Peyer's patch (tissue), 4 donors: ENCODE results near the gene IFITM1. TPM values are rescaled to one million over a fixed set of nuclear protein-coding genes. Genes with fewer than 3 reads are reported as not detected.
A peak's percentile ranks its signal among the peaks of the same experiment; 100 is the strongest.
"Not testable (repeated sequence)": the region's sequence is repeated elsewhere in the genome, so short reads cannot be mapped to it uniquely, and the experiment has no call there.

Experiments
- DNase-seq, 3 donors: peaks; one replicate each; pipeline ENCODE4 v3.0.0-alpha.2; 2017 to 2019
- H3K27ac ChIP-seq, 4 donors: fragments of 200-600 bp; sonication (generic); one replicate each; pipeline ENCODE4 v1.5.1; 2016 to 2019
- H3K27me3 ChIP-seq, 2 donors: fragments of 200-600 bp; sonication (generic); one replicate each; pipeline ENCODE4 v1.5.1; 2019
- H3K36me3 ChIP-seq, 3 donors: fragments of 200-600 bp; sonication (generic); one replicate each; pipeline ENCODE4 v1.5.1; 2016 to 2019
- H3K4me1 ChIP-seq, 4 donors: fragments of 200-600 bp; sonication (generic); one replicate each; pipeline ENCODE4 v1.5.1; 2016 to 2019
- H3K4me3 ChIP-seq, 4 donors: fragments of 200-600 bp; sonication (generic); 1 replicate in 3 of 4; 2 replicates in 1 of 4; pipeline ENCODE4 v1.5.1; 2016 to 2019; ENCODE audit warnings: mild to moderate bottlenecking in 1 of 4
- H3K9me3 ChIP-seq, 4 donors: fragments of 200-600 bp; sonication (generic); one replicate each; pipeline ENCODE4 v1.5.1; 2016 to 2019; ENCODE audit warnings: mild to moderate bottlenecking in 1 of 4
- POLR2A ChIP-seq, 2 donors: fragments of 450-650 bp; IDR thresholded peaks; one replicate each; pipeline ENCODE4 v1.5.1; 2017; ENCODE audit warnings: antibody characterized with exemption in 2 of 2, mild to moderate bottlenecking in 2 of 2, moderate library complexity in 2 of 2
- total RNA-seq, 4 donors: library from RNA; depleted of rRNA; stranded (reverse); fragments of >200 nt; gene quantifications; one replicate each; pipeline ENCODE4 v1.1.0, GENCODE V29; 2016
- TF ChIP-seq, protein P1 (sequence below), 6 experiments: fragments of 450-650 bp in 4 of 6; fragments of 200-600 bp in 2 of 6; sonication (generic) in 1 of 6; IDR thresholded peaks; one replicate each; pipeline ENCODE4 v1.5.1; 2017 to 2019; ENCODE audit warnings: antibody characterized with exemption in 6 of 6, mild to moderate bottlenecking in 3 of 6, moderate library complexity in 1 of 6

The IFITM1 gene
- total RNA-seq, 4 donors from 2014 or later: 45.9 to 141 (median 89.6) TPM

DNA sequence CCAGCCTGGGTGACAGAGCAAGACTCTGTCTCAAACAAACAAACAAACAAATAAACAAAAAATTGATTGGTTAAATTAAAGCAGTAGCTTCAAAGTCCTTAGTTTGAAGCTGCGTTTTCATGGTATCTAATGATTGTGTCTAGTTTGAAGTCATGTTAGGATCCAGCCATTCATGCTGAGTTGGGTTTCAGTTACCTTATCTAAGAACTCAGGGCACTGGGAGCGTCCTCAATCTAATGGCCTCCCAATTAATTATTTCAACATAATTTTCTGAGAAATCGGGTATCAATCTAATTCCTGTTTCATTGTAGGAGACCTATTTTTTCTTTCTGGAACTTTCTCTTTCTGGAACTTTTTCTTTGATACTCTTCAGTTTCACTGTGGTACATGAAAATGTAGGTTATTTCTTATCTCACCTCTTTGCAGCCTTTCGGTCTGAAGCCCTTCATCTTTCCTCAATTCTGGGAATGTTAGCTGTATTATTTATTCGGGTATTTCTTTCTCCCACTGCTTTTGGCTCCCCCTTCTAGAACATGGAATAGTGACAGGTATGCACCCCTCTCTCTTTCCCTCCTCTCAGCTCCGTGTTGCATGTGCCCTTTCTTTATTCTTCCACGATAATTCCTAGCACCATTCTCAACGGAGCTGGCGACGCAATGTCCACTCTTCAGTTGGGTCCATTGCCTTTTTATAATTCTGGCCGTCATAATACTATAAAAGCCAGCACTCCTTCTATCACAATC, 31.2 kb downstream of the IFITM1 start:
- Histone ChIP-seq H3K27me3 (no peaks in the 10 kb centered on the region), H3K4me3 (no peak overlapping the region), H3K4me1 (no peaks in the 10 kb centered on the region), H3K9me3 (no peaks in the 10 kb centered on the region), H3K27ac (no peak overlapping the region), H3K36me3 (no peaks in the 10 kb centered on the region)
- no peak for DNase-seq
- TF ChIP-seq, protein P1, sequence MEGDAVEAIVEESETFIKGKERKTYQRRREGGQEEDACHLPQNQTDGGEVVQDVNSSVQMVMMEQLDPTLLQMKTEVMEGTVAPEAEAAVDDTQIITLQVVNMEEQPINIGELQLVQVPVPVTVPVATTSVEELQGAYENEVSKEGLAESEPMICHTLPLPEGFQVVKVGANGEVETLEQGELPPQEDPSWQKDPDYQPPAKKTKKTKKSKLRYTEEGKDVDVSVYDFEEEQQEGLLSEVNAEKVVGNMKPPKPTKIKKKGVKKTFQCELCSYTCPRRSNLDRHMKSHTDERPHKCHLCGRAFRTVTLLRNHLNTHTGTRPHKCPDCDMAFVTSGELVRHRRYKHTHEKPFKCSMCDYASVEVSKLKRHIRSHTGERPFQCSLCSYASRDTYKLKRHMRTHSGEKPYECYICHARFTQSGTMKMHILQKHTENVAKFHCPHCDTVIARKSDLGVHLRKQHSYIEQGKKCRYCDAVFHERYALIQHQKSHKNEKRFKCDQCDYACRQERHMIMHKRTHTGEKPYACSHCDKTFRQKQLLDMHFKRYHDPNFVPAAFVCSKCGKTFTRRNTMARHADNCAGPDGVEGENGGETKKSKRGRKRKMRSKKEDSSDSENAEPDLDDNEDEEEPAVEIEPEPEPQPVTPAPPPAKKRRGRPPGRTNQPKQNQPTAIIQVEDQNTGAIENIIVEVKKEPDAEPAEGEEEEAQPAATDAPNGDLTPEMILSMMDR (IDR thresholded peaks at IDR 0.05): no peak
- TF ChIP-seq POLR2A (IDR thresholded peaks at IDR 0.05): no peak

DNA sequence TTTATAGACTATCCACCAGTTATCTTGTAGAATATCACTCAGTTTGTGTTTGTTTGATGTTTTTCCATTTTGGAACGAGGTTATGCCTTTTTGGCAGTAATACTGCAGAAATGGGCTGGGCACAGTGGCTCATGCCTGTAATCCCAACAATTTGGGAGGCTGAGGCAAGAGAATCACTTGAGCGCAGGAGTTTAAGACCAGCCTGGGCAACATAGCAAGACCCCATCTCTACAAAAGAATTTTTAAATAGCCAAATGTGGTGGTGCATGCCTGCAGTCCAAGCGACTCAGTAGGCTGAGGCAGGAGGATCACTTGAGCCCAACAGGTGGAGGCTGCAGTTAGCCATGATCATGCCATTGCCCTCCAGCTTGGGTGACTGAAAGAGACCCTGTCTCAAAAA, 32.7 kb downstream of the IFITM1 start:
- Histone ChIP-seq H3K4me3 (no peak overlapping the region), H3K27ac (no peak overlapping the region), H3K27me3 (no peaks in the 10 kb centered on the region), H3K36me3 (no peaks in the 10 kb centered on the region), H3K4me1 (peaks cover 0 to 9% (median 0%) of the 10 kb centered on the region in 4 donors), H3K9me3 (no peaks in the 10 kb centered on the region)
- no peak for DNase-seq
- no peak for TF ChIP-seq POLR2A (IDR thresholded peaks at IDR 0.05)
- TF ChIP-seq, protein P1 (IDR thresholded peaks at IDR 0.05): no peak

DNA sequence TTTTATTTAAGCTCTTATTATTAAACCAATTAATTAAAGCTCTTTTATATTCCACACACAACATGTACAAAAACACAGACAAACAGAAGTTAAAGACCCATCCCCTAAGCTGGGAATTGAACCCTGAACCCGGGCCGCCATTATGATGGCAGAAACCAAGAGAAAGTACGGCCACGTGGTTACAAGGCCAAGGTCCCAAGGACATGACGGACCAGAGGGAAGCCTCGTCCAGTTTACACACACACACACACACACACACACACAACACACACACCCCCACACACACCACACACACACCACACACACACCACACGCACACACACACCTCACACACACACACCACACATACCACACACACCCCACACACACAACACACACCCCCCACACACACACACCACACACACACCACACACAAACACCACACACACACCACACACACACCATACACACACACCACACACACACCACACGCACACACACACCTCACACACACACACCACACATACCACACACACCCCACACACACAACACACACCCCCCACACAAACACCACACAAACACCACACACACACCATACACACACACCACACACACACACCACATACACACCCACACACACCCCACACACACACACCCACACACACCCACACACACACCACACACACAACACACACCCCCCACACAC, 35.6 kb downstream of the IFITM1 start:
- not testable (repeated sequence) for DNase-seq, H3K9me3 ChIP-seq, H3K27ac ChIP-seq, H3K4me3 ChIP-seq, H3K27me3 ChIP-seq, H3K36me3 ChIP-seq
- H3K4me1 ChIP-seq: peaks cover 0 to 14% (median 6%) of the 10 kb centered on the region in 4 donors

DNA sequence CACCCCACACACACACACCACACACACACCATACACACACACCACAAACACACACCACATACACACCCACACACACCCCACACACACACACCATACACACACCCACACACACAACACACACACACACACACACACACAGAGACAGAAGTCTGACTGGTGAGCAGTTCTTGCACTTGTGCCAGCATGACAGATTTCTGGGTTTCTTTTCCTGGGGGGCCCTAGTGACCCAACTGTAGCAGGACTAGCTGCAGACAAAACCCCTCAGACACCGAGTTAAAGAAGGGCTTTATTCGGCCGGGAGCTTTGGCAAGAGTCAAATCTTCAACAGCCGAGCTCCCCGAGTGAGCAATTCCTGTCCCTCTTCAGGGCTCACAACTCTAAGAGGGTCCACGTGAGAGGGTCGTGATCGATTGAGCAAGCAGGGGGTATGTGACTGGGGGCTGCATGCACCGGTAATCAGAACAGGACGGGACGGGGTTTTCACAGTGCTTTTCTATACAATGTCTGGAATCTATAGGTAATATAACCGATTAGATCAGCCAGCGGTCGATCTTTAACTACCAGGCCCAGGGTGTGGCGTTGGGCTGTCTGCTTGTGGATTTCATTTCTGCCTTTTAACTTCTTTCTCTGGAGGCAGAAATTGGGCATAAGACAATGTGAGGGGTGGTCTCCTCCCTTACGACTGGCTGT, 36.3 kb downstream of the IFITM1 start:
- H3K27ac ChIP-seq: peak overlapping the region in 1 of 4 donors; percentile 21
- peak in 1 of 3 donors; percentile 46 for DNase-seq
- not testable (repeated sequence) for H3K4me3 ChIP-seq, H3K9me3 ChIP-seq, H3K36me3 ChIP-seq, H3K27me3 ChIP-seq
- peaks cover 0 to 16% (median 7%) of the 10 kb centered on the region in 4 donors for H3K4me1 ChIP-seq

DNA sequence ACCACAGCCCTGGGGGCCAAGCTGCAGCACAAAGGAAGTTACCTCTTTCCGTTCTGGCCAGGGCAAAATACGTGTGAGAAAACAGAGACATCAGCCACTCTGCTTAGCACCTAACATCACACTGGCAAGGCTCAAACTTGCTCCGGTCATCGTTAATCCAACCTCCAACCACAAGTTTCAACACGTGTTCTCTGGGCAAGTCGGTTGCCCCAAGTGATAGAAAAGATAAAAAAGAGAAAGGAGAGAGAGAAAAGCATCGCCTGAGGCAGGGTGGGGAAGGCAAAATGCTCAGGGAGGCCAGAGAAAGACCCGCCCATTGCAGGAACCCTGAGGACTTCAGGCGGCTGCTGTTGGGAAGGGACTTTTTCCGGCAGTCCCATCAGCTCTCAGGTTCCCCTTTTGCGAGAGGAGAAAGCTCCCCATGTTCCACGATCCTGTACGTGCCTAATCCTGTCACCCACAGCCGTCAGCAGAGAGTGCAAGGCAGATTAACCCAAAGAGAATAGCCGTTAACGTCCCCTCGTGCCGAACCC, 36.9 kb downstream of the IFITM1 start:
- Histone ChIP-seq H3K4me3 (no peak overlapping the region), H3K36me3 (no peaks in the 10 kb centered on the region), H3K4me1 (peaks cover 0 to 22% (median 10%) of the 10 kb centered on the region in 4 donors), H3K27me3 (no peaks in the 10 kb centered on the region), H3K9me3 (no peaks in the 10 kb centered on the region), H3K27ac (peak overlapping the region in 1 of 4 donors; percentile 21)
- TF ChIP-seq, protein P1 (IDR thresholded peaks at IDR 0.05): no peak
- TF ChIP-seq POLR2A (IDR thresholded peaks at IDR 0.05): no peak
- peak in 1 of 3 donors; percentile 49 for DNase-seq

DNA sequence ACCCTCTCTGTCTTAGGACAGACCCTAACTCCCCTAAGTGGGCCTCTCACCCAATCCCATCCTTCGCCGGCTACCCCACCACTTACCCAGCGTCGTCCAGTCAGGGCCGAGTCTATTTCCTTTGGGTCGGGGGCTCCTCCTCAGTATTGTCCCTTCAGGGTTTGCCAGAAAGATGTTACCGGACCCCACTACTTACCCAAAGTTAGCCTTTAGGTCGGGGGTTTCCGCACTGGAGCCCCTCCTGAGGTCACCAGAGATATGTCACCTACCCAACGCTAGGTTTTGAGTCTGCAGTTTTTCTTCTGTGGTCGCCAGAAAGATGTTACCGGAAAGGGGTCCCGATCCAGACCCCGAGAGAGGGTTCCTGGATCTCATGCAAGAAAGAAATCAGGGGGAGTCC, 37.6 kb downstream of the IFITM1 start:
- peaks cover 0 to 22% (median 10%) of the 10 kb centered on the region in 4 donors for H3K4me1 ChIP-seq
- TF ChIP-seq POLR2A (IDR thresholded peaks at IDR 0.05): no peak
- TF ChIP-seq, protein P1 (IDR thresholded peaks at IDR 0.05): no peak
- DNase-seq: peak in 1 of 3 donors; percentile 37
- peak overlapping the region in 1 of 4 donors; percentile 10 for H3K27ac ChIP-seq
- no peaks in the 10 kb centered on the region for H3K9me3 ChIP-seq
- H3K27me3 ChIP-seq: no peaks in the 10 kb centered on the region
- H3K36me3 ChIP-seq: no peaks in the 10 kb centered on the region
- H3K4me3 ChIP-seq: no peak overlapping the region
